ENCODE data around the gene RTN3.

Gene RTN3

GRCh38 chr11:63709336-63709884 is 28.1 kb downstream of the RTN3 start:
- TF ChIP-seq, protein P1, sequence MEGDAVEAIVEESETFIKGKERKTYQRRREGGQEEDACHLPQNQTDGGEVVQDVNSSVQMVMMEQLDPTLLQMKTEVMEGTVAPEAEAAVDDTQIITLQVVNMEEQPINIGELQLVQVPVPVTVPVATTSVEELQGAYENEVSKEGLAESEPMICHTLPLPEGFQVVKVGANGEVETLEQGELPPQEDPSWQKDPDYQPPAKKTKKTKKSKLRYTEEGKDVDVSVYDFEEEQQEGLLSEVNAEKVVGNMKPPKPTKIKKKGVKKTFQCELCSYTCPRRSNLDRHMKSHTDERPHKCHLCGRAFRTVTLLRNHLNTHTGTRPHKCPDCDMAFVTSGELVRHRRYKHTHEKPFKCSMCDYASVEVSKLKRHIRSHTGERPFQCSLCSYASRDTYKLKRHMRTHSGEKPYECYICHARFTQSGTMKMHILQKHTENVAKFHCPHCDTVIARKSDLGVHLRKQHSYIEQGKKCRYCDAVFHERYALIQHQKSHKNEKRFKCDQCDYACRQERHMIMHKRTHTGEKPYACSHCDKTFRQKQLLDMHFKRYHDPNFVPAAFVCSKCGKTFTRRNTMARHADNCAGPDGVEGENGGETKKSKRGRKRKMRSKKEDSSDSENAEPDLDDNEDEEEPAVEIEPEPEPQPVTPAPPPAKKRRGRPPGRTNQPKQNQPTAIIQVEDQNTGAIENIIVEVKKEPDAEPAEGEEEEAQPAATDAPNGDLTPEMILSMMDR (IDR thresholded peaks at IDR 0.05; ENCODE audit: poor library complexity, severe bottlenecking), result no peak
- H3K4me3 ChIP-seq (ENCODE audit: severe bottlenecking), result no peak overlapping the region

GRCh38 chr11:63710476-63711217 is 29.3 kb downstream of the RTN3 start:
- Histone ChIP-seq H3K36me3 (ENCODE audit: low read depth) (peaks cover 11% of the 10 kb centered on the region; the same call in 1 of the 2 replicates), H3K9me3 (ENCODE audit: severe bottlenecking) (no peaks in the 10 kb centered on the region), H3K4me3 (ENCODE audit: severe bottlenecking) (no peak overlapping the region), H3K27ac (ENCODE audit: poor library complexity, severe bottlenecking) (no peak overlapping the region), H3K4me1 (ENCODE audit: insufficient read depth, poor library complexity, severe bottlenecking) (no peaks in the 10 kb centered on the region), H3K27me3 (ENCODE audit: insufficient read depth, poor library complexity, severe bottlenecking) (no peaks in the 10 kb centered on the region)
- TF ChIP-seq, protein P1 (IDR thresholded peaks at IDR 0.05; ENCODE audit: poor library complexity, severe bottlenecking), result no peak
- DNase-seq (ENCODE audit: low spot score), result no peak
- no peak for ATAC-seq (ENCODE audit: low read depth)

More at GRCh38 chr11:63709336-63709884, 28.1 kb downstream of the RTN3 start:
- DNase-seq (ENCODE audit: low spot score) (no peak), ATAC-seq (ENCODE audit: low read depth) (no peak)
- H3K36me3 ChIP-seq (ENCODE audit: low read depth), result peaks cover 11% of the 10 kb centered on the region; the same call in 1 of the 2 replicates
- H3K9me3 ChIP-seq (ENCODE audit: severe bottlenecking), result no peaks in the 10 kb centered on the region
- H3K27me3 ChIP-seq (ENCODE audit: insufficient read depth, poor library complexity, severe bottlenecking), result no peaks in the 10 kb centered on the region
- H3K27ac ChIP-seq (ENCODE audit: poor library complexity, severe bottlenecking), result no peak overlapping the region
- H3K4me1 ChIP-seq (ENCODE audit: insufficient read depth, poor library complexity, severe bottlenecking), result no peaks in the 10 kb centered on the region

DNA sequence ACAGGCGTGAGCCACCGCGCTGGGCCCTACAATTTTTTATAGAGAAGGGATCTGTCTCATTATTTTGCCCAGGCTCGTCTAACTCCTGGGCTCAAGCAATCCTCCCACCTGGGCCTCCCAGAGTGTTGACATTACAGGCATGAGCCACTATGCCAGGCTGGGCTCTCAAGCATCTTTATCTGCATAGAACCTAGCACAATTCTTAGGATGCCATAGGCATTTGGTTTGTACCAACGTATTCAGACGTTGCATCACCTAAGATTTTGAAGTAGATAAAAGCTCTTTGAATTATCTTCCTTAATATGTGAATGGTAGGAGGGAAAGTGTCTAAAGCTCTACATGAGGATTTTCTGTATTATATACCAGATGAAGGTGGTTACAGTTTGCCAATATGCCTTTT is 30.5 kb downstream of the RTN3 start:
- Histone ChIP-seq H3K27me3 (ENCODE audit: insufficient read depth, poor library complexity, severe bottlenecking) (no peaks in the 10 kb centered on the region), H3K4me1 (ENCODE audit: insufficient read depth, poor library complexity, severe bottlenecking) (no peaks in the 10 kb centered on the region), H3K36me3 (ENCODE audit: low read depth) (0 out of 2 replicates have a peak, but pooled peaks cover 4% of the 10 kb centered on the region), H3K27ac (ENCODE audit: poor library complexity, severe bottlenecking) (no peak overlapping the region), H3K9me3 (ENCODE audit: severe bottlenecking) (no peaks in the 10 kb centered on the region), H3K4me3 (ENCODE audit: severe bottlenecking) (no peak overlapping the region)
- DNase-seq (ENCODE audit: low spot score) (no peak), ATAC-seq (ENCODE audit: low read depth) (no peak)
- TF ChIP-seq, protein P1 (IDR thresholded peaks at IDR 0.05; ENCODE audit: poor library complexity, severe bottlenecking), result no peak

GRCh38 chr11:63713766-63714165 is 32.5 kb downstream of the RTN3 start:
- H3K27ac ChIP-seq (ENCODE audit: poor library complexity, severe bottlenecking), result no peak overlapping the region
- no peak for ATAC-seq (ENCODE audit: low read depth)
- TF ChIP-seq, protein P1 (IDR thresholded peaks at IDR 0.05; ENCODE audit: poor library complexity, severe bottlenecking), result no peak

DNA sequence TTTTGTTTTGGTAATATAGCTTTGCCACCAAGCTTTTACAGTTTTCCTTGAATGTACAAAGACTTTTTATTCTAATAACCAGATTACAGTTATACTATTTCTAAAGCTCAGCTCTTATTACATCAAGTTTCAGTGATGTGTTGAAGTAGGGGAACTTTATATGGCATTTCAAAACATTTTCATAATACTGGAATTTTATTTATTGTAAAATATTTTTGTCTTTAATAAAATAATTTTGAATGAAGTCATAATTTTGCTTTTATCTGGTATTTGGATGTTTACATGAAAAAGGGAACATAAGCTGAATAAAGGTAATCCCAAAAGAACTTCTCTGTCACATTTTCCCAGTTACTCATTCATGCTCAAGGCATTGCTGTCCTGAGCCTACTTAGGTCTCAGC is 34.7 kb downstream of the RTN3 start:
- no peak overlapping the region for H3K4me3 ChIP-seq (ENCODE audit: severe bottlenecking)
- no peaks in the 10 kb centered on the region for H3K36me3 ChIP-seq (ENCODE audit: low read depth)
- no peak for DNase-seq (ENCODE audit: low spot score)
- no peak overlapping the region for H3K27ac ChIP-seq (ENCODE audit: poor library complexity, severe bottlenecking)
- H3K9me3 ChIP-seq (ENCODE audit: severe bottlenecking), result no peaks in the 10 kb centered on the region
- no peaks in the 10 kb centered on the region for H3K27me3 ChIP-seq (ENCODE audit: insufficient read depth, poor library complexity, severe bottlenecking)
- ATAC-seq (ENCODE audit: low read depth), result no peak
- TF ChIP-seq, protein P1 (IDR thresholded peaks at IDR 0.05; ENCODE audit: poor library complexity, severe bottlenecking), result no peak
- H3K4me1 ChIP-seq (ENCODE audit: insufficient read depth, poor library complexity, severe bottlenecking), result no peaks in the 10 kb centered on the region

More at GRCh38 chr11:63713766-63714165, 32.5 kb downstream of the RTN3 start:
- no peaks in the 10 kb centered on the region for H3K9me3 ChIP-seq (ENCODE audit: severe bottlenecking)
- H3K4me1 ChIP-seq (ENCODE audit: insufficient read depth, poor library complexity, severe bottlenecking), result no peaks in the 10 kb centered on the region
- H3K4me3 ChIP-seq (ENCODE audit: severe bottlenecking), result no peak overlapping the region
- DNase-seq (ENCODE audit: low spot score), result no peak
- H3K36me3 ChIP-seq (ENCODE audit: low read depth), result 0 out of 2 replicates have a peak, but pooled peaks cover 4% of the 10 kb centered on the region
- no peaks in the 10 kb centered on the region for H3K27me3 ChIP-seq (ENCODE audit: insufficient read depth, poor library complexity, severe bottlenecking)
